Measurements from ENCODE around the gene NEU2.

Gene NEU2

DNA sequence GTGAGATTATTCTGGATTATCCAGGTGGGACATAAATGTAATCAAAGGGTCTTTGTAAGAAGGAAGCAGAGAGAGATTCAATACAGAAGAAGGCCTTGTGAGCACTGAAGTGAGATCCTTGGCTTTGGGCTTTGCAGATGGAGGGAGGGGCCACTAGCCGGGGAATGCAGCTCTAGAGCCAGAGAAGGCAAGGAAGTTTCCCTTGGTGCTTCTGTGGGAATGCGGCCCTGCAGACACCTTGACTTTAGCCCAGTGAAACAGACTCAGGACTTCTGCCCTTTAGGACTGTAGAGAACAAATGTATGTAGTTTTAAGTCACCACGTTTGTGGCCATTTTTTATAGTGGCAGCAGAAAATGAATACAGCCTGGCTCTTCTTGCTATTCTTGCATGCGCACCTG lies 8.1 kb downstream of the NEU2 start:
- no peak for DNase-seq (ENCODE audit: low read depth)
- TF ChIP-seq, protein P1, sequence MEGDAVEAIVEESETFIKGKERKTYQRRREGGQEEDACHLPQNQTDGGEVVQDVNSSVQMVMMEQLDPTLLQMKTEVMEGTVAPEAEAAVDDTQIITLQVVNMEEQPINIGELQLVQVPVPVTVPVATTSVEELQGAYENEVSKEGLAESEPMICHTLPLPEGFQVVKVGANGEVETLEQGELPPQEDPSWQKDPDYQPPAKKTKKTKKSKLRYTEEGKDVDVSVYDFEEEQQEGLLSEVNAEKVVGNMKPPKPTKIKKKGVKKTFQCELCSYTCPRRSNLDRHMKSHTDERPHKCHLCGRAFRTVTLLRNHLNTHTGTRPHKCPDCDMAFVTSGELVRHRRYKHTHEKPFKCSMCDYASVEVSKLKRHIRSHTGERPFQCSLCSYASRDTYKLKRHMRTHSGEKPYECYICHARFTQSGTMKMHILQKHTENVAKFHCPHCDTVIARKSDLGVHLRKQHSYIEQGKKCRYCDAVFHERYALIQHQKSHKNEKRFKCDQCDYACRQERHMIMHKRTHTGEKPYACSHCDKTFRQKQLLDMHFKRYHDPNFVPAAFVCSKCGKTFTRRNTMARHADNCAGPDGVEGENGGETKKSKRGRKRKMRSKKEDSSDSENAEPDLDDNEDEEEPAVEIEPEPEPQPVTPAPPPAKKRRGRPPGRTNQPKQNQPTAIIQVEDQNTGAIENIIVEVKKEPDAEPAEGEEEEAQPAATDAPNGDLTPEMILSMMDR (IDR thresholded peaks at IDR 0.05; ENCODE audit: insufficient read depth, low read depth, low read length, missing control alignments) = no peak

DNA sequence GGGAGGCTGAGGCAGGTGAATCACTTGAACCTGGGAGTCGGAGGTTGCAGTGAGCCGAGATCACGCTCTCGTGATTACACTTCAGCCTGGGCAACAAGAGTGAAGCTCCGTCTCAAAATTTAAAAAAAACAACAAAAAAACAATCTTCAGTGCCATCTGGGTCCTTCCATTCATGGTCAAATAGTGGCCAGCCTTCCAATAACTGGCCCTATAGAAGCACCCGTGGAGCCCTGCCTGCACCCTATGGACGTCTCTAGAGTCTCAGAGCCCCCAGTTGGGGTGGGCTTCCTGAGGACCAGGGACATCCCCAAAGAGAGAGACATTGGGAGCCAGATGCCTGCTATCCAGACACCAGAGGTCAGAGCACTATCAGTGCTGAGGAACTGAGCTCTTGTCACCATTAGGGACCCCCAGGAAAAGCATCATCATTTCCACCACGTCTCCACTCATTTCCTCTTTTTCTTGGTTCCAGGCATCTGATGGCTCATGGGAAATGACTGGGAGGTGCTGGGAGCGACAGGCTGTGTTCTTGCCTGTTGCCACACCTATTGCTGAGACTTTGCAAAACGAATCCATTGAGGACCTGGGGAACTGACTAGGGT lies 9.4 kb downstream of the NEU2 start:
- H3K4me3 ChIP-seq (ENCODE audit: low read depth, low read length) = no peak overlapping the region
- TF ChIP-seq, protein P1 (IDR thresholded peaks at IDR 0.05; ENCODE audit: insufficient read depth, low read depth, low read length, missing control alignments) = no peak
- DNase-seq (ENCODE audit: low read depth) = no peak

More for the DNA sequence above, 8.1 kb downstream of the NEU2 start:
- H3K4me3 ChIP-seq (ENCODE audit: low read depth, low read length) = no peak overlapping the region

DNA sequence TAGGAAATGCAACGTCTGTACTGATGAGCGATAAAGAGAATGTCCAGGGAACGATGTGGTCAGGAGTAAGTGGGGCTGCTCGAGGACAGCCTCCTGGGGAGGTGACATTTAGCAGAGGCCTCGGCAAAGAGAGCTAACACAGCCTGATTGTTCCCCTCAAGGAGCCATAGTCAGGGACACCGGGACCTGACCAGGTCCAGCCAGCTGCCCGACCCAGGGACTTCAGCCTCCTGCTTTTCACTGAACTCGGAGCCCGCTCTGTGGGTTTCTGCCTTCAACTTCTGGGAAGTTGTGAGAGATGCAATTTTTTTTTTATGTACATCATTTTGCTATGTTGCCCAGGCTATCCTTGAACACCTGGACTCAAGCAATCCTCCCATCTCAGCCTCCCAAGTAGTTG lies 10.1 kb downstream of the NEU2 start:
- TF ChIP-seq, protein P1 (IDR thresholded peaks at IDR 0.05; ENCODE audit: insufficient read depth, low read depth, low read length, missing control alignments) = no peak
- H3K4me3 ChIP-seq (ENCODE audit: low read depth, low read length) = no peak overlapping the region
- DNase-seq (ENCODE audit: low read depth) = no peak

DNA sequence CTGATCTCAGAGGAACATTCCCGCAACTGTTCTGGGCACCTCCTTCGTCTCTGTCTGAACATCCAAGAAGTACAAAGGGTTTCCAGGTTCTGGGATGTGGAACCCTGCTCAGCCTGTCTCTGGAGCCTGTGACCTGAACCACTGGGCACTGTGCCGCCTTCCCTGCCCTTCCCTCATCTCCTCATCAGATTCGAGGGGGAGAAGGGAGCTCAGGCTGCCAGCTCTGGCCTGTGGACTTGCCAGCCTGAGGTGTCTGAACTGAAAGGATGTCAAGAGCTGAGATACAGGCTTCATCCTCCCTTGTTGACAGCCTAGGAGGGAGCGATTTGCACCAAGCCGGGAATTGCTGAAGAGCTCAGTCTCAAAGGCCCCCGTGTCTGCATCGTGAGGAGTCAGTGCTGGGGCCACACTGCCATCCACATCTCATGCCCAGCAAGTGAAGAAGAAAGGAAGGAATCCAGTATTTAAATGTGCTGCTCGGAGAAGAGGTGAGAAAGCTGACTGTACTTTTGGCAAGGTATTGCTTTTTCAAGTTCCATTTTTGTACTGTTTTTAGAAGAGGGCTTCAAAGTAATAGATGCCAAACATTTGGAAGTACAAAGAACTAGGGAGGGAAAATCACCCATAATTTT lies 12.6 kb downstream of the NEU2 start:
- DNase-seq (ENCODE audit: low read depth) = no peak
- TF ChIP-seq, protein P1 (IDR thresholded peaks at IDR 0.05; ENCODE audit: insufficient read depth, low read depth, low read length, missing control alignments) = no peak
- H3K4me3 ChIP-seq (ENCODE audit: low read depth, low read length) = no peak overlapping the region

DNA sequence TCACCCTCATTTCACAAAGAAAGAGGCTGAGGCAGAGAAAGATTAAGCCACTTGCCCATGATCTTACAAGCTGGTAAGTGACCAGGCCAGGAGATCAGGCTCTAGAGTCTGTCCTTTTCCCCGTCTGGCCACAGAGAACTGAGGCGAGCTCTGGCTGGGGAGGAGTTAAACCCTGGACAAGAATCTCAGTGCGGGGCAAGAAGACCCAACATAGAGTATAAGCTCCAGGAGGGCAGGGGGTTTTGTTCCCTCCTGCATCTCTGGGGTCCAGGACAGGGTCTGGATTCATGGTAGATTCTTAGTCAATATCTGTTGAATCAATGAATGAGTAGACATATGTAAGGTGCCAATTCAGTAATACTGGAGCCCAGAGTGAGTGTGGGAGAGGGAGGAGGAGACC lies 14.7 kb downstream of the NEU2 start:
- TF ChIP-seq, protein P1 (IDR thresholded peaks at IDR 0.05; ENCODE audit: insufficient read depth, low read depth, low read length, missing control alignments) = no peak
- no peak overlapping the region for H3K4me3 ChIP-seq (ENCODE audit: low read depth, low read length)
- no peak for DNase-seq (ENCODE audit: low read depth)

DNA sequence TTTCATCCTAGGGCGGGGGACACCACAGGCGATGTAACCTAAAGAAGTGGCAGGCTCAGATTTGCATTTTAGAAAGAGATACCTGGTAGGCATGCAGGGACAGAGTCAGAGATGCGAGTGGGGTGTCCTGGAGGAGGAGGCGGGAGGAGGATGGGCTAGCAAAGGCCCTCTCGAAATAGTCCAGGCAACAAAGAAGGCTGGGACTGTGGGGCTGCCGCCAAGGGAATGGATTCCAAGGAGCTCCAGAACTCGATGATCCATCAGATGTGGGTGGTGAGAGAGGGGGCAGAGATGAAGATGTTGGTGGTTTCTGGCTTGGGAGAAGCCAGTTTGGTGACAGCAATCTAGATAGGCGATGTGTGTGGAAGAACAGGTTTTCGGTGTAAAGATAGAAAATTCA lies 15.2 kb downstream of the NEU2 start:
- TF ChIP-seq, protein P1 (IDR thresholded peaks at IDR 0.05; ENCODE audit: insufficient read depth, low read depth, low read length, missing control alignments) = no peak
- no peak for DNase-seq (ENCODE audit: low read depth)
- H3K4me3 ChIP-seq (ENCODE audit: low read depth, low read length) = no peak overlapping the region

Data from GM12865 (cell line).